ENCODE data around the gene SECISBP2.
"Not testable (repeated sequence)": the region's sequence is repeated elsewhere in the genome, so short reads cannot be mapped to it uniquely, and the experiment has no call there.

Gene SECISBP2

DNA sequence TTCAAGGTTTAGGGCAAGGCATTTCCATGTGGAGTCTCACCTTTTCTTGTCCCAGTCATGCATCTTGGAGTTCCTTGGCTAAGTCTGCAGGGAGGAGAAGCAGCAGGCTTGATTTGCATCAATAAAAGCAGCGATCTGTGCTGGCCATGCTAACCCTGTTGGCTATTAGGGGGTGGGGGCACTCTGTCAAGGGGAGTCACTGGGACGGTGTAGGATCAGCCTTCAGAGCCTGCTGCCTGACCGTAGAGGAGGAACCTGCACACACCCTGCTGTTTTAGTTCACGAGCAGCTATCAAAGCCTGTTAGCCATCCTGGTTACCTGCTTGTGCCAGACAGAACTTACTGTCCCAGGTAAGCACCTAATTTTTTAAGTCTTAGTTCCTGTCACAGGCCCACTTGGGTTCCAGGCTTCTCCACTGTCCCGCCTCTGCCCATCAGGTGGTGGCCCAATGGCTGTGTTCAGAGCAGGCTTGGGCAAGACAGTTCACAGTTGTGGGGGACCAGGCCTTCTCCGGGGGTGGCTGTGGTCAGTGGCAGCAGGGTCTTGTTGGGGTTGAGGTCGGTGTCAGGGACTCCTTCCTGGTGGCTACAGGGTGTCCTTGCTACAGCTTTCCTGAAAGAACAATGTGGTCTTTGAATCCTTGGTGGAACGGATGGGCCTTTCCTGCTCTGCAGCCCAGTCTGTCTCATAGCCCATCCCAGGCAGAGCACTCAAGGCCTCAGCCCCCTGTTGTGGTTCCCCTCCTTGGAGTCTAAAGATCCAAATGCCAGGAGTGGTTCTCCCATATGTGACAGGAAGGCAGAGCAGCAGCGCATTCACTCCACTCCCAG lies 43.7 kb downstream of the SECISBP2 start:
- Mint-ChIP-seq H3K9me3 (no peaks in the 10 kb centered on the region), H3K27me3 (no peaks in the 10 kb centered on the region), H3K36me3 (ENCODE audit: low read depth) (peaks cover 33% of the 10 kb centered on the region), H3K4me3 (no peak overlapping the region), H3K27ac (no peak overlapping the region), H3K4me1 (peaks cover 11% of the 10 kb centered on the region)
- ATAC-seq (no peak), DNase-seq (no peak)

DNA sequence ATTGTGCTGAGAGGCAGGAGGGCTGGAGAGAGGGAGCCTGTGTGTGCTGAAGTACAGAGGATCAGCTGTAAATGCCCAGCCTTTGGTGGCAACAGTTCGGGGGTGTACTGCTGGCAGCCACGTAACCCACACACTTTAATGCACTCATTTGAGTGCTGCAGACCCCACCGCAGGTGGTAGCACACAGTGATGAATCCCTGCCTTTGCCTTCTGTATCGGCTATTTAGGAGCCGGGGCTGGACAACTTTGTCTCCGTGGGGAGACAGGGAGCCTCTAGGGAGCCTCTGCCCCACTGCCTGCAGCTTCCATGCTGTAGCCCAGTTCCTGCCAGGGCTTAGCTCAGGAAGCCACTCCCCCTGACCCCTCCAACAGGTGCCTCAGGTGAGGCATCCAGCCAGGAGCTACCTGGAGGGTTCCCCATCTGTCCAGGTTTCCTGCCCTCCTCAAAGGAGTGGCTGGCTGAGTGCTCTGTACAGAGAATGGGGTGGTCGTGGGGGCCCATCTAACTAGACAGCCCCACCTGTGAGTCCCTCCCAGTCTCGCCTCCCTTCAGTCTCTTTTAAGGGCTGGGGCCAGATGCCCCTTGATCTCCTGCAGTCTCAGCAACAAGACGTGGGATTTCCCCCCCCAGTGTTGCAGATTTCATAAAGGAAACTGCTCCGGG lies 44.5 kb downstream of the SECISBP2 start:
- H3K4me3 Mint-ChIP-seq, result no peak overlapping the region
- H3K27ac Mint-ChIP-seq, result no peak overlapping the region
- ATAC-seq, result no peak
- peaks cover 33% of the 10 kb centered on the region for H3K36me3 Mint-ChIP-seq (ENCODE audit: low read depth)
- H3K9me3 Mint-ChIP-seq, result no peaks in the 10 kb centered on the region
- no peak for DNase-seq
- peaks cover 11% of the 10 kb centered on the region for H3K4me1 Mint-ChIP-seq
- H3K27me3 Mint-ChIP-seq, result no peaks in the 10 kb centered on the region

DNA sequence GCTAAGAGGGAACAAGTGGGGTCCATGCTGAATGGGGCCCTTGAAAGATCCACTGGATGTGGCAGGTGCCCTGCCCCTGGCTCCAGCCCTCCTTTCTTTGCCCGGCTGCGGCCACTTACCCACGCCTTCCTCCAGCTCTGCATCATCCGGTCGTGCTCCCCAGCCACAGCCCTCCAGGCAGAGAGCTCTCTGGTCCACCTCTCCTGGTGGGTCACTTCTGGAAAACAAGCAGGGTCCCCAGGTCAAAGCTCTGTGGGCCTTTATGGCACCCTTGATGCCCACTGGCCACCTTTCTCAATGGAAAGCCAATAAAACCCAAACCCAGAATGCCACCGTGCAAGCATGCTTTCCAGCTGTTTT lies 45.0 kb downstream of the SECISBP2 start:
- peaks cover 14% of the 10 kb centered on the region for H3K4me1 Mint-ChIP-seq
- no peak for DNase-seq
- peaks cover 32% of the 10 kb centered on the region for H3K36me3 Mint-ChIP-seq (ENCODE audit: low read depth)
- H3K9me3 Mint-ChIP-seq, result no peaks in the 10 kb centered on the region
- no peak overlapping the region for H3K27ac Mint-ChIP-seq
- H3K4me3 Mint-ChIP-seq, result no peak overlapping the region
- H3K27me3 Mint-ChIP-seq, result no peaks in the 10 kb centered on the region
- no peak for ATAC-seq

DNA sequence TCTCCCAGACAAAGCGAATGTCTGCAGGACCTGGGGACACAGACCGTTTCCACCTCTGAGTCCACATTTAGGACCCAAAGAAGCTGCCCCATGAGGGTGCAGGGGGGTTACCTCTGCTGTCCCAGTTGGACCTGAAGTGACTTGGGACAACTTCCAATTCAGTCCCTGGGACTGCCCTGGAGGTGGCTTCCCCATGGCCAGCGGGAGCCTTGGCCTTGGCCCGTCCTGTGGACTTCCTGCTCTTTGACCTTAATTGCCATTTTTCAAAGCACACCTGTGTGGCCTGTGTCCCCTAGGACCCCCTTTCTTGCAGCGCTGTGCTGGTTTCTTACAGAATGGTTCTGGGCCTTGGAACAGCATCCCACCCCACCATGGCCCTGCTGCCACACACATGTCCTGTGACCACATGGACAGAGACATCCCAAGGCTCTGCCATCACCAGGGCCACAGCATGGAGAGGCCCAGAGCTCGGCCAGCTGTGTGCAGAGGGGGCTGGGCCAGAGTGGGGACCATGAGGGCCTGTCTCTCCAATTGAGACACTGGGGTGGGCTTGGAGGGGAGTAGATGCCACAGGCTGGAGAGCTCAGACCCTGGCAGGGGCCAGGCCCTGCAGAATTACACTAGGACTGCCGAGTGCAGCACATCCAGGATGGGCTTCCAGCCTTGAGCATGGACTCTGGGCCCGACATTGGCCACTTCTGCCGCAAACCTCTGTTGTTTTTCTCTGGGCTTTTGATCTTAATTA lies 45.8 kb downstream of the SECISBP2 start:
- H3K27ac Mint-ChIP-seq, result no peak overlapping the region
- no peaks in the 10 kb centered on the region for H3K9me3 Mint-ChIP-seq
- ATAC-seq (no peak), DNase-seq (no peak)
- H3K4me3 Mint-ChIP-seq, result no peak overlapping the region
- peaks cover 25% of the 10 kb centered on the region for H3K36me3 Mint-ChIP-seq (ENCODE audit: low read depth)
- H3K27me3 Mint-ChIP-seq, result no peaks in the 10 kb centered on the region
- peaks cover 14% of the 10 kb centered on the region for H3K4me1 Mint-ChIP-seq

DNA sequence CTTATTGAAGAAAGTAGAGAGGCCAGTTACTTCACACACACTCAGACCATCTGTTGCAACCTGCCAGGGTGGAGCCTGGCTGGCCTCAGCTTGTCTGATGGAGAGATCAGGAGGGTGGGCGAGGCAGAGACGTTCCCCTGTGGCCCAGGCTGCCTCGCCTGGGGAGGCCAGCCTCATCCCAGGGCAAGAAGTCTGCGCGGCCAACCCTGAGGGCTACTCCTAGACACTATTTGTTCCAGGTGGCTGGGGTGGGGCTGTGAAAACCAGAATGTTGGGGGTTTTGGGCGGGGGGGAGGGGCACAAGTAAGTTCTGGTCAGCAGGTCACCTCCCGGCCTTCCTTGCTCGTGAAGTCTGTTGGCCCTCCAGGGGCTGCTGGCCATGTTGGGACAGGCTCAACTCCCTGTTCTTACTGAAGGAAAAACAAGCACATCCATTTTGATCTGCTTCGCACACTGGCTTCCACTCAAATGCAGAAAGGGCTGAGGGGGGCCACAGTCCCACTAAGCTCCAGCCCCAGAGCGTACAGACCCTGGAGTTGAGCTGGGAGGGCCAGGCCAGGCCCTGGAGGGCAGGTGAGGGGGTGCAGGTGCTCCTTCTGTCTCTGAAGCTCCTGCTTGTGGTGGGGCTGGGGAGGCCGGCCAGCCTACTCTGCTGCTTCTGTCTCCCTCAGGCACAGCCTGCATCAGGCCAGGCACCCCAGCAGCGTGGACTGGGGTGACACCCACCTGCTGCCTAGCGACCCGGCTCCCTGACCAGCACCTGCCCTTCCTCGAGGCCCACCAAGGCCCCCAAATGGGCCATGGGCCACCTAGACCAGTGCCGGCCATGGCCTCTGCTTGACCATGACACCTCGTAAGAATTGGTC lies 46.6 kb downstream of the SECISBP2 start:
- Mint-ChIP-seq H3K36me3 (ENCODE audit: low read depth) (peaks cover 20% of the 10 kb centered on the region), H3K27ac (no peak overlapping the region), H3K27me3 (no peaks in the 10 kb centered on the region), H3K9me3 (no peaks in the 10 kb centered on the region), H3K4me3 (no peak overlapping the region), H3K4me1 (peaks cover 13% of the 10 kb centered on the region)
- DNase-seq, result no peak
- ATAC-seq, result no peak

DNA sequence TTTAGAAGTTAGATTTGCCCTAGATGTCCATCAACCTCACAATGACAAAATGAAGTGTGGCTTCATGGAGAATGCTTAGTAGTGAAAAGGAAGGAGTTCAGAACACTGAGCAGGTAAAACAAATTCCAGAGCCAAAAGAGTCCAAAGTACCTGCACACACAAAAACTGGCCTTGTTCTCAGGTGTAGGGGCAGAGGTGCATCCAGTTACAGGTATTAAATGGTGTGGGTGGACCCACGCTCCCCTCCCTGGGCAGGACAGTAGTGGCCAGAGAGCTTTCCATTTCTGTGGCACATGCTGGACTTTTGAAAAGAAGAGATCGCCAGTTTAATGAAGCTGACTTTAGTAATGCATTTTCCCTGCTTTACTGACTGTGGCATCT lies 47.2 kb downstream of the SECISBP2 start:
- Mint-ChIP-seq H3K9me3 (no peaks in the 10 kb centered on the region), H3K4me3 (no peak overlapping the region), H3K4me1 (peaks cover 11% of the 10 kb centered on the region), H3K36me3 (ENCODE audit: low read depth) (peaks cover 14% of the 10 kb centered on the region), H3K27me3 (no peaks in the 10 kb centered on the region), H3K27ac (no peak overlapping the region)
- no peak for DNase-seq
- ATAC-seq, result no peak

DNA sequence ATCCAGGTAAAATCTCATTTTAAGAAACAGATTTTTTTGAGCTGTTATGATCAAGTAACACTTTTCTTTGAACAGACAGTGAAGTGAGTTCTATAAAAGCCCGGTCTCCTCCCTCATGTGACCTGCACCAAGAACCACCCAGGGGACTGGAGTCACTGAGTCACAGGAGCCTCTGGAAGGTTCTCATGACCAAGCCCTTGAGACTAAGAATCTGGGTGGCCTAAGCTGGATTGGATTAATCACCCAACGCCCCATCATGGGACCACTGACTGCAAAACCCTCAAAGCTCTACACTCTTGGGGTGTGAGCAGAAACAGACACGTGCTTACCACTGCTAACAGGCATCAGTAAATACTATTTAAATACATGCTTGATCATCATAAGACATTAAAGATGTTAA lies 48.4 kb downstream of the SECISBP2 start:
- Mint-ChIP-seq H3K27ac (peak overlapping the region; percentile 64), H3K27me3 (no peaks in the 10 kb centered on the region), H3K4me1 (peaks cover 11% of the 10 kb centered on the region), H3K4me3 (no peak overlapping the region), H3K9me3 (no peaks in the 10 kb centered on the region), H3K36me3 (ENCODE audit: low read depth) (peaks cover 2% of the 10 kb centered on the region)
- ATAC-seq (peak; percentile 73), DNase-seq (no peak)

DNA sequence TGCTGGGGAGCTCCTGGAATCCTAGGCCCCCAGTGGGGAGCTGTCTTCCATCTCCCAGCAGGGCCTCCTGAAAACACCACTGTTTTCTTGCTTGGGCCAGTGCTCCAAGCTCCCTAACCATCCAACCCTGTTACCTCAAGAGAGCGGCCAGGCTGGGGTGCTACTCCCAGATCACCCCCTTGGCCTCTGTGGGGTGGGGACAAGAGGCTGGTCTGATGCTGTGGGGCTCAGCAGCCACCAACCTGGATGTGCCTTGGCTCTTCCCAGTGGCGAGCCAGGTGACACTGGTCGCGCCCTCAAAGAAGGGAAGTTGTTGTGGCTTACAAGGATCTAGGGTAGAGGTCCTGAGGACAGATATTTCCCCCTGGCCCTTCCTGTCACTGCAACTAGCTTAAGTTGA lies 49.0 kb downstream of the SECISBP2 start:
- no peak overlapping the region for H3K27ac Mint-ChIP-seq
- peaks cover 11% of the 10 kb centered on the region for H3K4me1 Mint-ChIP-seq
- H3K9me3 Mint-ChIP-seq, result no peaks in the 10 kb centered on the region
- ATAC-seq, result no peak
- H3K4me3 Mint-ChIP-seq, result no peak overlapping the region
- H3K36me3 Mint-ChIP-seq (ENCODE audit: low read depth), result peaks cover 2% of the 10 kb centered on the region
- no peaks in the 10 kb centered on the region for H3K27me3 Mint-ChIP-seq
- no peak for DNase-seq

DNA sequence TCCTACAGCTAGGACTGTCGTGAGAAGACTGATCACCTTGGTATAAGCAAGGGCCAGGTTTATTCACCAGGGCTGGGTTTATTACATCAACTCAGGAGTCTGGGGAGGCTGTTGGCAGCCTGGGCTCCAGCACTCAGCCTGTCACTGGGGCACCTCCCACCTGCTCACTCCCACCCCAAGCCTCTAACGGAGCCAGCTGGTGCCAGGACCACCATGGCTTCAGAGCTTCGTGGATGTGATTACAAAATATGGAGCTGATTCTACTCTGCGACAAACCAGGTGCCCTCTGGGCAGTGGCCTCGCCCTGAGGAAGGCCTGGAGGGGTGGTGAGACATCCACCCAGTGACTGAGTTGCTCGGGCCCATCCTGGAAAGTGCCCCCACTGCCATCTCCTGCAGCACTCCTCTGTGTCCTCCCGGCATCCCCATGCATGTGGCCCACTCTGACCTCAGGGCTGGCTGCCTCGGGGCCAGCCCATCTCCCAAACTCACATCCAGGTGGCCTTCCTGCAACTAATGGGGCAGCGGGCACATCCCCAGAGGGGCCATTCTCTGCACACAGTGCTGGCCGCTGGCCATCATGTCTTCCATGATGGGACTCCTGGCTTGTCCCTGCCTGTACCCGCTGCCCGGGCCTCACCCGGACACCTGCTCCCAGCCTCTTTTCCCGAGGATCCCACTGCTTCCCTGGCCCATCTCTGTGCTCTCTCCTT lies 49.6 kb downstream of the SECISBP2 start:
- Mint-ChIP-seq H3K4me3 (no peak overlapping the region), H3K36me3 (ENCODE audit: low read depth) (peaks cover 2% of the 10 kb centered on the region), H3K4me1 (peaks cover 14% of the 10 kb centered on the region), H3K9me3 (no peaks in the 10 kb centered on the region), H3K27me3 (no peaks in the 10 kb centered on the region), H3K27ac (peak overlapping the region; percentile 31)
- ATAC-seq, result no peak
- no peak for DNase-seq

DNA sequence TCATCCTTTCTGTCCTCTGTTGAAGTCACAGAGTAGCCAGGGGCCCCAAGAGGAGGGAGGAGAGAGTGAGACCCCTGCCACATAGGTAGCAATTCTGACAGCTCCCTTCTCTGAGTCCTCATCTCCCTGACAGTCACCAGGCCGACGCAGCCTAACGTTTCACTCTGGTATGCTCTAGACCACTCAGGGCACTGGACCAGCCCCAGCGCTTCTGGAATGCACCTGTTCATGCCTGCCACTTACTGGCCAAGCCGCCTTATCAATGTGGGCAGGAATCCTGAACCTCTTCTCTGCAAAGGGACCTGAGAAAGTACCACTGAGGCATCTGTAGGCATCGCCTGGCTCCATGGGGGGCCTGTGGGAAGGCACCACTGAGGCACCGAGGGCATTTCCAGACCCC lies 50.2 kb downstream of the SECISBP2 start:
- no peaks in the 10 kb centered on the region for H3K27me3 Mint-ChIP-seq
- no peak for ATAC-seq
- H3K36me3 Mint-ChIP-seq (ENCODE audit: low read depth), result peaks cover 4% of the 10 kb centered on the region
- peak overlapping the region; percentile 31 for H3K27ac Mint-ChIP-seq
- DNase-seq, result no peak
- H3K9me3 Mint-ChIP-seq, result no peaks in the 10 kb centered on the region
- peaks cover 20% of the 10 kb centered on the region for H3K4me1 Mint-ChIP-seq
- H3K4me3 Mint-ChIP-seq, result no peak overlapping the region

DNA sequence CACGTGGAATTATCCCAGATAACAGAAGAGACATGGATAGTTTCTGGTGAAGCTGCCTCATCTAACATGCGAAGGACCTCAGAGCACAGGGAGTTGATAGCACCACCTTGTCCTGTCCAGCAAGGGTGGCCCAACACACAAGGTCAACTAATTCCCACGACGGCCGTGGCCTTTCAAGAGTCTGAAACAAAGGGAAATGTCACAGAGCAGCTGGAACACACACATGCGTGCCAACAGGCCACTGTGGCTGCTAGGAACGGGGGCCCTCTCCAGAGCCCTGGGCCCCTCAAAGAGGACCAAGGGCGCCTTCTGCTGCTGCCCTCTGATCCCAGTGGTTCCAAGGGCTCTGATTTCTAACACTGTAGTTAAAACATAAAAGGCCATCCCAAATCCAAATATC lies 50.7 kb downstream of the SECISBP2 start:
- H3K36me3 Mint-ChIP-seq (ENCODE audit: low read depth), result peaks cover 4% of the 10 kb centered on the region
- H3K4me3 Mint-ChIP-seq, result no peak overlapping the region
- ATAC-seq, result no peak
- no peaks in the 10 kb centered on the region for H3K27me3 Mint-ChIP-seq
- peaks cover 20% of the 10 kb centered on the region for H3K4me1 Mint-ChIP-seq
- H3K27ac Mint-ChIP-seq, result no peak overlapping the region
- DNase-seq, result no peak
- no peaks in the 10 kb centered on the region for H3K9me3 Mint-ChIP-seq

DNA sequence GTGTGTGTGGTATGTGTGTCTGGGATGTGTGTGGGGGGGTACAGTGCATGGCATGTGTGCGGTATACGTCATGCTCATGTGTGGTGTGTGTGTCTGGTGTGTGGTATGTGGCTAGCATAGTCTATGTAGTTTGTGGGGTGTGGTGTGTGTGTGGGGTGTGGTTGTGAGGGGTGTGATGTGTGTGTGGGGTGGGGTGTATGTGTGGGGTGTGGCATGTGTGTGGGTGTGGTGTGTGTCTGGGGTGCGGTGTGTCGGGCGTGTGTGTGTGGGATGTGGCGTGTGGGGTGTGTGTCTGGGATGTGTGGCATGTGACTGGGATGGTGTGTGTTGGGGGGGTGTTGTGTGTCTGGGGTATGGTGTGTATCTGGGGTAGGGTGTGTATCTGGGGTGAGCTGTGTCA lies 52.3 kb downstream of the SECISBP2 start:
- H3K9me3 Mint-ChIP-seq, result no peaks in the 10 kb centered on the region
- no peak for DNase-seq
- H3K4me1 Mint-ChIP-seq, result peaks cover 32% of the 10 kb centered on the region
- H3K4me3 Mint-ChIP-seq, result no peak overlapping the region
- ATAC-seq, result no peak
- H3K36me3 Mint-ChIP-seq (ENCODE audit: low read depth), result peaks cover 2% of the 10 kb centered on the region
- H3K27ac Mint-ChIP-seq, result no peak overlapping the region
- no peaks in the 10 kb centered on the region for H3K27me3 Mint-ChIP-seq

DNA sequence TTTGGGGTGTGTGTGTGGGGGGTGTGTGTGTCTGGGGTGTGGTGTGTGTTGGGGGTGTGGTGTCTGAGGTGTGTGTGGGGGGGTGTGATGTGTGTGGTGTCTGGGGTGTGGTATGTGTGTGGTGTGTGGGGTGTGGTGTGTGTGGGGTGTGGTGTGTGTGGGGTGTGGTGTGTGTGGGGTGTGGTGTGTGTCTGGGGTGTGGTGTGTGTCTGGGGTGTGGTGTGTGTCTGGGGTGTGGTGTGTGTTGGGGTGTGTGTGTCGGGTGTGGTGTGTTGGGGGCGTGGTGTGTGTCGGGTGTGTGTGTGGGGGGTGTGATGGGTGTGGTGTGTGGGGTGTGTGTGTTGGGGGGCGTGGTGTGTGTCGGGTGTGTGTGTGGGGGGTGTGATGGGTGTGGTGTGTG lies 53.5 kb downstream of the SECISBP2 start:
- H3K4me1 Mint-ChIP-seq, result peaks cover 36% of the 10 kb centered on the region

More for the DNA sequence above, 53.5 kb downstream of the SECISBP2 start:
- not testable (repeated sequence) for H3K4me3 Mint-ChIP-seq; H3K9me3 Mint-ChIP-seq; H3K27me3 Mint-ChIP-seq; ATAC-seq; H3K27ac Mint-ChIP-seq; H3K36me3 Mint-ChIP-seq (ENCODE audit: low read depth); DNase-seq

All from activated naive CD8-positive, alpha-beta T cell treated with anti-CD3 and anti-CD28 coated beads, Interleukin-2, amount 50 U/mL, for 24 hours (primary cell).